ENCODE measurements around the gene SLC39A11.

The SLC39A11 gene

GRCh38 chr17:72631949-72632684 lies 460.4 kb downstream of the SLC39A11 start:
- TF ChIP-seq, protein P1, sequence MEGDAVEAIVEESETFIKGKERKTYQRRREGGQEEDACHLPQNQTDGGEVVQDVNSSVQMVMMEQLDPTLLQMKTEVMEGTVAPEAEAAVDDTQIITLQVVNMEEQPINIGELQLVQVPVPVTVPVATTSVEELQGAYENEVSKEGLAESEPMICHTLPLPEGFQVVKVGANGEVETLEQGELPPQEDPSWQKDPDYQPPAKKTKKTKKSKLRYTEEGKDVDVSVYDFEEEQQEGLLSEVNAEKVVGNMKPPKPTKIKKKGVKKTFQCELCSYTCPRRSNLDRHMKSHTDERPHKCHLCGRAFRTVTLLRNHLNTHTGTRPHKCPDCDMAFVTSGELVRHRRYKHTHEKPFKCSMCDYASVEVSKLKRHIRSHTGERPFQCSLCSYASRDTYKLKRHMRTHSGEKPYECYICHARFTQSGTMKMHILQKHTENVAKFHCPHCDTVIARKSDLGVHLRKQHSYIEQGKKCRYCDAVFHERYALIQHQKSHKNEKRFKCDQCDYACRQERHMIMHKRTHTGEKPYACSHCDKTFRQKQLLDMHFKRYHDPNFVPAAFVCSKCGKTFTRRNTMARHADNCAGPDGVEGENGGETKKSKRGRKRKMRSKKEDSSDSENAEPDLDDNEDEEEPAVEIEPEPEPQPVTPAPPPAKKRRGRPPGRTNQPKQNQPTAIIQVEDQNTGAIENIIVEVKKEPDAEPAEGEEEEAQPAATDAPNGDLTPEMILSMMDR (IDR thresholded peaks at IDR 0.05; ENCODE audit: insufficient read depth, low read length), result no peak
- TF ChIP-seq POLR2AphosphoS5 (IDR thresholded peaks at IDR 0.05; ENCODE audit: low read depth) (no peak), GABPA (IDR thresholded peaks at IDR 0.05; ENCODE audit: low read depth) (no peak), SPI1 (IDR thresholded peaks at IDR 0.05; ENCODE audit: borderline replicate concordance, low read depth) (no peak)
- TF ChIP-seq, protein P2, sequence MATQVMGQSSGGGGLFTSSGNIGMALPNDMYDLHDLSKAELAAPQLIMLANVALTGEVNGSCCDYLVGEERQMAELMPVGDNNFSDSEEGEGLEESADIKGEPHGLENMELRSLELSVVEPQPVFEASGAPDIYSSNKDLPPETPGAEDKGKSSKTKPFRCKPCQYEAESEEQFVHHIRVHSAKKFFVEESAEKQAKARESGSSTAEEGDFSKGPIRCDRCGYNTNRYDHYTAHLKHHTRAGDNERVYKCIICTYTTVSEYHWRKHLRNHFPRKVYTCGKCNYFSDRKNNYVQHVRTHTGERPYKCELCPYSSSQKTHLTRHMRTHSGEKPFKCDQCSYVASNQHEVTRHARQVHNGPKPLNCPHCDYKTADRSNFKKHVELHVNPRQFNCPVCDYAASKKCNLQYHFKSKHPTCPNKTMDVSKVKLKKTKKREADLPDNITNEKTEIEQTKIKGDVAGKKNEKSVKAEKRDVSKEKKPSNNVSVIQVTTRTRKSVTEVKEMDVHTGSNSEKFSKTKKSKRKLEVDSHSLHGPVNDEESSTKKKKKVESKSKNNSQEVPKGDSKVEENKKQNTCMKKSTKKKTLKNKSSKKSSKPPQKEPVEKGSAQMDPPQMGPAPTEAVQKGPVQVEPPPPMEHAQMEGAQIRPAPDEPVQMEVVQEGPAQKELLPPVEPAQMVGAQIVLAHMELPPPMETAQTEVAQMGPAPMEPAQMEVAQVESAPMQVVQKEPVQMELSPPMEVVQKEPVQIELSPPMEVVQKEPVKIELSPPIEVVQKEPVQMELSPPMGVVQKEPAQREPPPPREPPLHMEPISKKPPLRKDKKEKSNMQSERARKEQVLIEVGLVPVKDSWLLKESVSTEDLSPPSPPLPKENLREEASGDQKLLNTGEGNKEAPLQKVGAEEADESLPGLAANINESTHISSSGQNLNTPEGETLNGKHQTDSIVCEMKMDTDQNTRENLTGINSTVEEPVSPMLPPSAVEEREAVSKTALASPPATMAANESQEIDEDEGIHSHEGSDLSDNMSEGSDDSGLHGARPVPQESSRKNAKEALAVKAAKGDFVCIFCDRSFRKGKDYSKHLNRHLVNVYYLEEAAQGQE (IDR thresholded peaks at IDR 0.05; ENCODE audit: insufficient replicate concordance, low read depth), result no peak

DNA sequence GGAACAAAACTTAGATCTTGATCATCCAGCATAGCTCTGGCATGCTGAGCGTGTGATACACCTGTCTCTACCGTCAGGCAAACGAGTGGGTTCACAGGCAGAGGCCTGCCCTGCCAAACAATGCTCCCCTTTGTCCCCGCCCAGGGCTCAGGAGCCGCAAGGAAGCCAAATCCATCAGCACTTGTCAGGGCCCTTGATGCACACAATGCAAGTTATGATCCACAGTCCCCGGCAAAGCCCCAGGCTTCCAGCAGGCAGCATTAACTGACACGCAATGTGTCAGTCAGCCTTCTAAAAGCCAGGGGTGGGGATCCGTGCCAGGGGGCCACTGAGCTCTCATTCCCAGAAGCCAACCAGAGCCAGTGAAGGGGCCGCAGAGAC lies 460.9 kb downstream of the SLC39A11 start:
- Histone ChIP-seq H3K27me3 (ENCODE audit: insufficient read depth, poor library complexity, severe bottlenecking) (no peaks in the 10 kb centered on the region), H3K4me3 (replicated peaks; ENCODE audit: insufficient read depth, low read length) (no peak overlapping the region), H3K27ac (replicated peaks) (no peak overlapping the region)
- TF ChIP-seq GABPA (IDR thresholded peaks at IDR 0.05; ENCODE audit: low read depth), result no peak
- TF ChIP-seq, protein P1 (IDR thresholded peaks at IDR 0.05; ENCODE audit: insufficient read depth, low read length), result no peak
- no peak for TF ChIP-seq SPI1 (IDR thresholded peaks at IDR 0.05; ENCODE audit: borderline replicate concordance, low read depth)
- no peak for TF ChIP-seq POLR2AphosphoS5 (IDR thresholded peaks at IDR 0.05; ENCODE audit: low read depth)
- TF ChIP-seq, protein P2 (IDR thresholded peaks at IDR 0.05; ENCODE audit: insufficient replicate concordance, low read depth), result no peak
- DNase-seq (ENCODE audit: low read depth in 1 of 2, low spot score in 1 of 2), result no peak

More at GRCh38 chr17:72631949-72632684, 460.4 kb downstream of the SLC39A11 start:
- no peak for DNase-seq (ENCODE audit: low read depth in 1 of 2, low spot score in 1 of 2)
- H3K27ac ChIP-seq (replicated peaks), result no peak overlapping the region
- no peaks in the 10 kb centered on the region for H3K27me3 ChIP-seq (ENCODE audit: insufficient read depth, poor library complexity, severe bottlenecking)
- no peak overlapping the region for H3K4me3 ChIP-seq (replicated peaks; ENCODE audit: insufficient read depth, low read length)

DNA sequence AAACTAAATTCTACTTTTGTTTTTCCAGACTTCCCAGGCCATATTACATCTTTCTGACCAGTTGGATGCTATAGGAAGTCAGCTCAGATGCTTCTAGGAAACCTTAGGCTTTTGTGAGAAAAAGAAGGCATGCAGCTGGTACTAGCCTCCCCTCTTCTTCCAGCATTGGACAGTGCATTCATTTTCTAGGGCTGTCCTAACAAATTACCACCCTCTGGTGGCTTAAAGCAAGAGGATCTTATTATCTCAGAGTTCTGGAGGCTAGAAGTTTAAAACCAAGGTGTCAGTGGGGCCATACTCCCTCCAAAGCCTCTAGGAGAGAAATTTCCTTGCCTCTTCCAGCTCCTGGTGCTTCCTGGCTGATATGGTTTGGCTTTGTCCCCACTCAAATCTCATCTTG lies 467.8 kb downstream of the SLC39A11 start:
- Histone ChIP-seq H3K27me3 (ENCODE audit: insufficient read depth, poor library complexity, severe bottlenecking) (peaks cover 9% of the 10 kb centered on the region), H3K27ac (replicated peaks) (no peak overlapping the region), H3K4me3 (replicated peaks; ENCODE audit: insufficient read depth, low read length) (no peak overlapping the region)
- TF ChIP-seq GABPA (IDR thresholded peaks at IDR 0.05; ENCODE audit: low read depth) (no peak), SPI1 (IDR thresholded peaks at IDR 0.05; ENCODE audit: borderline replicate concordance, low read depth) (no peak), POLR2AphosphoS5 (IDR thresholded peaks at IDR 0.05; ENCODE audit: low read depth) (no peak)
- TF ChIP-seq, protein P1 (IDR thresholded peaks at IDR 0.05; ENCODE audit: insufficient read depth, low read length), result no peak
- TF ChIP-seq, protein P2 (IDR thresholded peaks at IDR 0.05; ENCODE audit: insufficient replicate concordance, low read depth), result no peak
- DNase-seq (ENCODE audit: low read depth in 1 of 2, low spot score in 1 of 2), result no peak

Measured in HL-60 (cell line).